GM21528 (cell line): ENCODE results near the gene SERPINB2.
"Not testable (repeated sequence)": the region's sequence is repeated elsewhere in the genome, so short reads cannot be mapped to it uniquely, and the experiment has no call there.

Source experiments
- ATAC-seq: cut with Tn5 transposase; IDR thresholded peaks from one replicate; pipeline ENCODE4 v1.9.1; 2021; ENCODE audit warnings: mild to moderate bottlenecking, moderate library complexity; ENCODE audit not compliant: unreplicated experiment, low FRiP score

Gene SERPINB2

GRCh38 chr18:63888470-63889190, 1.1 kb downstream of the SERPINB2 start:
- no peak for ATAC-seq

GRCh38 chr18:63889626-63890025, 2.1 kb downstream of the SERPINB2 start:
- no peak for ATAC-seq

DNA sequence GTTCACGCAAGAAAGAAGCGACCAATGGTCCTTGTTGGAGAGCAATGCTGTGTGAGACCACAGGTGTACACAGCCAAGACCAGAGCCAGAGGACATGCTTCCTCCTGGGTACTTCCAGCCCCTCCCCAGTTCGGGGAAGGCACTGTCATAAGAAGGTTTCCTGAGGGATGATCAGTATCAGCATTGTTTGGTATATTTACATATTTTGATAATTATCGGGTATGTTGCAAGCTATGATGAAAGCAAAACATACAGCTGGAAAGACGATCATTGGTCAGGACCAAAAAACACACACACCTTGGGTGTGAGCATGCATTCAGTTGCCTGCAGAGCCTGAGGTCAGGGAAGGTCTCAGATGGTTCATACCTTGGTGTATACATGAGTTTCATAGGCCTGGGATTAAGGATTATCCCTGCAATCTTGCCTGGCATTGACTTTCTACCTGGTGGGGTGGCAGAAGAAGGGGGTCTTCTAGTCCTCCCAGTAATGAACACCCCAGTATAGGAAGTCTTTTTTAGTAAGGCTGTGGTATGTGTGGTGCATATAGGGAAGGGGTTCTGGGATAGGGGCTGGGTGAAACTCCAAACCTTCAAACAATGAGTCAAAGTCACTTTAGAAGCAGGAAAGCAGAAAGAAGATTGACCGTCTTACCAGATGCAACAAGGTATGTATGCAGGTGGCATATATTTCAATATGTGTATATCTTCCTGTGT, 2.9 kb downstream of the SERPINB2 start:
- no peak for ATAC-seq

GRCh38 chr18:63890950-63891304, 3.4 kb downstream of the SERPINB2 start:
- ATAC-seq = no peak

- ATAC-seq = no peak
Observed at GRCh38 chr18:63892566-63892965, 5.1 kb downstream of the SERPINB2 start.

- ATAC-seq = no peak
Observed at GRCh38 chr18:63894106-63894772, 6.7 kb downstream of the SERPINB2 start.

GRCh38 chr18:63895190-63895589, 7.7 kb downstream of the SERPINB2 start:
- ATAC-seq = no peak

- no peak for ATAC-seq
Observed at GRCh38 chr18:63897072-63897471, 9.6 kb downstream of the SERPINB2 start.

GRCh38 chr18:63899206-63899605, 11.7 kb downstream of the SERPINB2 start:
- no peak for ATAC-seq

DNA sequence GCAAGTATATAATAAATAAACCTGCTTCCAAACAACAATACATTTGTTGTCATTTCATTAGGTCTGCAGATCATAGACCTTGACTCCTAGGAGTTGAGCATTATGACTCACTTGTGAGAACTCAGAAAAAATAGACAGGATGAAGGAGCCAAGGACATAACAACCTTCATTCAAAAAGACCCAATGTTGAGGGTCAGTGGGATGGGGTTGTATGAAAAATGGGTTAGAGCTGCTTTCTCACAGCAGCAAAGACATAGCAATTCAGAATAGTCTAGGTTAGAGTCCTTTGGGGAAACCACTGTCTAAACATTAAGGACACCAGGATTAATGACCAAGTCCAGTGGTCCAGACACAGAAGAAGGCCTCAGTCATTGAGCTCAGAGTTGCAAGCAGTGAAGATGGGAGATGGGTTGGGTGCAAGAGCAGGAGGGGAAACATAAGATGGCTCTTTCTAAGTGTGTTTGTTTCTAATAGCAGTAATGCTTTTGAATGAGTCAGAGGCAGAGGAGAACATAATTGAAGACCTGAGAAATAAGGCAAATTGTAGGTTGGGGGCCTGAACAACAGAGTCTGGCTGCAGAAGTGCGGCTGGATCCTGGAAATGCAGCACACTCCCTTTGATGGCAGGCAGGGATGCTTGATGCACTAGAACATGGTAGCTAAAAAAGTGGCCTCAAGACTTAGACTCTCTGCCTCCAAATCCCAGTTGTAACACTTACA, 16.5 kb downstream of the SERPINB2 start:
- ATAC-seq = no peak

GRCh38 chr18:63904694-63905093, 17.2 kb downstream of the SERPINB2 start:
- ATAC-seq = no peak

- no peak for ATAC-seq
Observed at GRCh38 chr18:63905361-63905760, 17.9 kb downstream of the SERPINB2 start.

DNA sequence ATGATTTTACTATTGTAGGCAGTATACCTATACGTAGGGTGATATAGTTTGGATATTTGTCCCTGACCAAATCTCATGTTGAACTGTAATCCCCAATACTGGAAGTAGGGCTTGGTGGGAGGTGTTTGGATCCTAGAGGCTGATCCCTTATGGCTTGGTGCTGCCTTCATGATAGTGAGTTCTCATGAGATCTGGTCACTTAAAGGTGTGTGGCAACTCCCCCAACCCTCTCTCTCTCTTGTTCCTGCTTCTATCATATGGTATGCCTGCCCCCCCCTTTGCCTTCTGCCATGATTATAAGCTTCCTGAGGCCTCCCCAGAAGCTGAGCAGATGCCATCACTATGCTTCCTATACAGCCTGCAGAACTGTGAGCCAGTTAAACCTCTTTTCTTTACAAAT, 18.6 kb downstream of the SERPINB2 start:
- ATAC-seq = no peak

GRCh38 chr18:63907664-63908063, 20.2 kb downstream of the SERPINB2 start, which contains the start of gene SERPINB10:
Gene SERPINB10 (plus strand): TSS chr18:63907958. CDS start chr18:63915511, 7,553 bp downstream.
- ATAC-seq = peak; percentile 63

GRCh38 chr18:63908858-63909257, 21.4 kb downstream of the SERPINB2 start:
- ATAC-seq = no peak

- ATAC-seq = peak; percentile 59
Observed at GRCh38 chr18:63909870-63910269, 22.4 kb downstream of the SERPINB2 start.

DNA sequence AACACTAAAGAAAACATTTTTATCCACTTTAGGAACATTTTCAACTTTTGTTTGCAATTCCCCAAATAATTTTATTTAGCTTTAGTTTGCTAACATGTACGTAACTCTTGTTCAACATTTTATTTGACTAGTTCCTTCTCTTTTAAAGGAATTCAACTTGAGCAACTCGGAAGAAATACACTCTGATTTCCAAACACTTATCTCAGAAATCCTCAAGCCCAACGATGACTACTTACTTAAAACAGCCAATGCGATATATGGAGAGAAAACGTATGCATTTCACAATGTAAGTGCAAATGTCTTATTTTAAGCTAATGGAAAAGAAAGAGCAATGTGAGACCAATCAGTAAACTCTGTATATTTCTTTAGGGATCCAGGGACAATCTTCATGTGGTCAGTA, 30.3 kb downstream of the SERPINB2 start:
- ATAC-seq = no peak

- no peak for ATAC-seq
Observed at GRCh38 chr18:63922049-63922448, 34.5 kb downstream of the SERPINB2 start.

DNA sequence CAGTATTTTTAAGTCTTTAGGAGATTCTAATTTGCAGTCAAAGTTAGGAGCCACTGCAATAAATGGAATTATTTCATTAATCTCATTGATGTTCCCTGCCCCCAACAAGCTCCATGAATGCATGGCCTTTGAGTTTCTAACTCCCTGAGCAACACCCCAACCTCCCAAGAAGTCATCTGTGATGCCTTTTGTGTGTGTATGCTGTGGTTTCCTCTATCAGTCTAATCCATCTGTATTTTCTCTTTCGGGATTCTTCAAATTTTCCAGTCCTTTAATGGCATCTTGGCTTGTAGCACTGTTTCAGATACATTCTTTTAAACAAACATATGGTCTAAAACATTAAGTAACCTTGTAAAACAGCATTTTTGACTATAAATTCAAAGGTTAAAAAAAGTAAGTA, 37.0 kb downstream of the SERPINB2 start:
- no peak for ATAC-seq

- no peak for ATAC-seq
Observed at GRCh38 chr18:63928331-63928730, 40.8 kb downstream of the SERPINB2 start.

GRCh38 chr18:63929369-63929768, 41.9 kb downstream of the SERPINB2 start:
- ATAC-seq = not testable (repeated sequence)
